ENCODE data around the gene PLEKHG5. TPM values are rescaled to one million over a fixed set of nuclear protein-coding genes. Genes with fewer than 3 reads are reported as not detected.

PLEKHG5 gene
- total RNA-seq, 1 experiment from 2014 or later = 42.8 TPM

DNA sequence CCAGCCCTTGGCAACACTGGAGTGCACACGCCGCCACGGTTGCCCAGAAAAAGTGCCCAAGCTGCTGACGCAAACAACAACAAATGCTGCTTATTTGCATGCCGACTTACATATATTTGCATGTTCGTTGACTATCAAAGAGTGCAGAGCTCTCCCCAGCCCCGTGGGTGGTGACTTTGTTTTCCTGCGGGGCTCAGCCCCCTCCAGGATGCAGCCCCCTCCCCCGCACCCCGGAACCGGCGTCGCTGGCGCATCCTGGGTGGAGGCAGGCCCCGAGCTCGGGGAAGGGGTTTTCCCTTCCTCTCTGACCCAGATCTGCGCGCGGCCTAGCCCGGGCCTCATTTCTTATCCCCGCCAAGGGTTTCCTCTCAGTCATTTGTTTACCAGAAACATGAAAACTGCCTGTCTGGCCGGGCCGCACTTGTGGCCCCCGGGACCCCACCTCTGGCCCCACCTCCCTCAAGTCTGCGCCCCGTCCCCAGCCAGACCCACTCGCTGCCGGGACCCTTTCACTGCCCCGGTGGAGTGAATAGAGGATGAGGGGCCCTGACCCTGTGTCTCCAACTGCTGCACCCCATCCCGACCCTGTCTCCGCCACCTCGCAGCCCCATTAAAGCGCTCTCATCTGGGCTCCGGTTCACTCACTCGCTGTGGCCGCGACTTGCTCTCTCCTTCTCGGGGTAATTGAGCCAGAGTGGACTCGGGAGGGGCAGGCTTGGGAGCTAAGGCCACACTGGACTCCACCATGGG, 31.0 kb downstream of the PLEKHG5 start:
- Histone ChIP-seq H3K9ac (ENCODE audit: low read length) (no peak overlapping the region), H3K9me2 (replicated peaks; ENCODE audit: low read length) (no peaks in the 10 kb centered on the region), H4K20me1 (ENCODE audit: low read length) (no peaks in the 10 kb centered on the region), H3K9me3 (ENCODE audit: low read length) (no peaks in the 10 kb centered on the region), H3K36me3 (ENCODE audit: low read depth, low read length) (peaks cover 16% of the 10 kb centered on the region), H2AFZ (ENCODE audit: low read length) (no peak overlapping the region), H3K27ac (ENCODE audit: low read length) (no peak overlapping the region), H3K4me2 (ENCODE audit: low read length) (no peak overlapping the region), H3K4me1 (ENCODE audit: insufficient read depth, low read length) (no peaks in the 10 kb centered on the region), H3F3A (ENCODE audit: low read length, unreplicated experiment) (no peaks in the 10 kb centered on the region), H3K4me3 (ENCODE audit: low read length) (no peak overlapping the region), H3K79me2 (ENCODE audit: low read length) (no peaks in the 10 kb centered on the region), H3K27me3 (ENCODE audit: low read length) (peaks cover 2% of the 10 kb centered on the region; the same call in 1 of the 2 replicates)
- BruUV-seq (replicated peaks) = no TSS peak
- TF ChIP-seq EZH2phosphoT487 (IDR thresholded peaks at IDR 0.05; ENCODE audit: borderline replicate concordance, low read length) (no peak), EZH2 (IDR thresholded peaks at IDR 0.05; ENCODE audit: low read length, unreplicated experiment) (no peak)
- TF ChIP-seq, protein P1, sequence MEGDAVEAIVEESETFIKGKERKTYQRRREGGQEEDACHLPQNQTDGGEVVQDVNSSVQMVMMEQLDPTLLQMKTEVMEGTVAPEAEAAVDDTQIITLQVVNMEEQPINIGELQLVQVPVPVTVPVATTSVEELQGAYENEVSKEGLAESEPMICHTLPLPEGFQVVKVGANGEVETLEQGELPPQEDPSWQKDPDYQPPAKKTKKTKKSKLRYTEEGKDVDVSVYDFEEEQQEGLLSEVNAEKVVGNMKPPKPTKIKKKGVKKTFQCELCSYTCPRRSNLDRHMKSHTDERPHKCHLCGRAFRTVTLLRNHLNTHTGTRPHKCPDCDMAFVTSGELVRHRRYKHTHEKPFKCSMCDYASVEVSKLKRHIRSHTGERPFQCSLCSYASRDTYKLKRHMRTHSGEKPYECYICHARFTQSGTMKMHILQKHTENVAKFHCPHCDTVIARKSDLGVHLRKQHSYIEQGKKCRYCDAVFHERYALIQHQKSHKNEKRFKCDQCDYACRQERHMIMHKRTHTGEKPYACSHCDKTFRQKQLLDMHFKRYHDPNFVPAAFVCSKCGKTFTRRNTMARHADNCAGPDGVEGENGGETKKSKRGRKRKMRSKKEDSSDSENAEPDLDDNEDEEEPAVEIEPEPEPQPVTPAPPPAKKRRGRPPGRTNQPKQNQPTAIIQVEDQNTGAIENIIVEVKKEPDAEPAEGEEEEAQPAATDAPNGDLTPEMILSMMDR (conservative IDR thresholded peaks at IDR 0.05; ENCODE audit: low read depth, low read length) = no peak
- ChIA-PET POLR2A (ENCODE audit: unreplicated experiment) (no interaction called here), CTCF (no interaction called here)
- intact Hi-C loops (cut with micrococcal nuclease) = no loop called here
- DNase-seq (no peak), ATAC-seq (no peak)

DNA sequence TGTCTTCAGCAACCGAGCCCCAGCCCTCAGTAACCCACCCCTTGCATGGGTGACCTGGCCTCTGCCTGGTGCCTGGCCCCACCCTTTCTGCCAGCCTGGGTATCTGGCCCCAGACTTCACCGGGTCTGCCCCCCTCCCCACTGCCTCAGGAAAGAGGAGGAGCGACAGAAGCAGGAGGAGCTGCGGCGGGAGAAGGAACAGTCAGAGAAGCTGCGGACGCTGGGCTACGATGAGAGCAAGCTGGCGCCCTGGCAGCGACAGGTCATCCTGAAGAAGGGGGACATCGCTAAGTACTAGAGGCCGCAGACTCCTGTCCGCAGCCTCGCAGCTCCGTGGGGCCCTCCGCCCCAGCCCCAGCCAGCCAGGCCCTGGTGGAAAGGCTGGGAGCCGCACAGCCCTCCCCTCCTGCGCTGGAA, 31.6 kb downstream of the PLEKHG5 start:
- POLR2A ChIA-PET (ENCODE audit: unreplicated experiment) = no interaction called here
- peaks cover 16% of the 10 kb centered on the region for H3K36me3 ChIP-seq (ENCODE audit: low read depth, low read length)
- no peaks in the 10 kb centered on the region for H4K20me1 ChIP-seq (ENCODE audit: low read length)
- no peaks in the 10 kb centered on the region for H3K4me1 ChIP-seq (ENCODE audit: insufficient read depth, low read length)
- no peaks in the 10 kb centered on the region for H3K9me3 ChIP-seq (ENCODE audit: low read length)
- TF ChIP-seq EZH2phosphoT487 (IDR thresholded peaks at IDR 0.05; ENCODE audit: borderline replicate concordance, low read length) (no peak), EZH2 (IDR thresholded peaks at IDR 0.05; ENCODE audit: low read length, unreplicated experiment) (no peak)
- TF ChIP-seq, protein P1 (conservative IDR thresholded peaks at IDR 0.05; ENCODE audit: low read depth, low read length) = no peak
- H3K4me2 ChIP-seq (ENCODE audit: low read length) = no peak overlapping the region
- H3K9ac ChIP-seq (ENCODE audit: low read length) = no peak overlapping the region
- ATAC-seq = no peak
- no peaks in the 10 kb centered on the region for H3F3A ChIP-seq (ENCODE audit: low read length, unreplicated experiment)
- DNase-seq = no peak
- intact Hi-C loops (cut with micrococcal nuclease) = no loop called here
- BruUV-seq (replicated peaks) = no TSS peak
- no peaks in the 10 kb centered on the region for H3K79me2 ChIP-seq (ENCODE audit: low read length)
- H3K4me3 ChIP-seq (ENCODE audit: low read length) = no peak overlapping the region
- no peak overlapping the region for H2AFZ ChIP-seq (ENCODE audit: low read length)
- no peak overlapping the region for H3K27ac ChIP-seq (ENCODE audit: low read length)
- H3K27me3 ChIP-seq (ENCODE audit: low read length) = peaks cover 5% of the 10 kb centered on the region; the same call in 1 of the 2 replicates
- H3K9me2 ChIP-seq (replicated peaks; ENCODE audit: low read length) = no peaks in the 10 kb centered on the region
- CTCF ChIA-PET = interaction anchor here (0.6 kb wide), 1 partner anchor 138 kb away, joined by 5 read pairs; no protein-coding TSS in a partner anchor

DNA sequence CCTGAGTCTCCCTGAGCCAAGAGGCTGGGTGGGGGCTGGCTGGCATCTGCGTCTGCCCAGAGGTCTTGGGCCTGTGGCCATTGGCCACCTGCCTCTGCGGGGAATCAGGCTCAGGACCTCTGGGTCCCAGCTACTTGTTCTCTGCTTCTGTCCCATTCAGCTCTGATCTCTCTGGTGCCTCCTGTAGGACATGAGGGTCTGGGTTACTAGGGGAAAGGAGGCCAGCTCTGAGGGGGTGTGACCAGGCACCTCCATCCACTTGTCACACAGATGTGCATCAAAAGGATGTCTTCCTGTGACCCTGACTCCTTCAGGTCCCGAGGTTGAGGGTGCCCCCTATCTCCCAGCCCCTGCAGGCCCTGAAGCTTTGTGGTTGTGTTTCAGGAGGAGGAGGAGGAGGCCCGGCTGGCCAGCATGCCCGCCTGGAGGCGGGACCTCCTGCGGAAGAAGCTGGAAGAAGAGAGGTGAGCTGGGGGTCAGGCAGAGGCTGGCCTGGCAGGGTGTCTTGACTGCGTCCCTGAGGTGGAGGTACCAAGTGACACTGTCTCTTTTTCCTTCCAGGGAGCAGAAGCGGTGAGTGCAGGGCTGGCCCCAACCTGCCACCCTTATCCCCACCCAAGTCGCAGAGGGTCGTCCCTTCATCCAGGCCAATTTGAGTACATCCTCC, 34.5 kb downstream of the PLEKHG5 start:
- 0 out of 2 replicates have a peak, but pooled peaks have one; percentile 8 for ATAC-seq
- ChIA-PET CTCF (no interaction called here), POLR2A (ENCODE audit: unreplicated experiment) (no interaction called here)
- H3K79me2 ChIP-seq (ENCODE audit: low read length) = no peaks in the 10 kb centered on the region
- H3K9me2 ChIP-seq (replicated peaks; ENCODE audit: low read length) = no peaks in the 10 kb centered on the region
- H3K27ac ChIP-seq (ENCODE audit: low read length) = no peak overlapping the region
- no peaks in the 10 kb centered on the region for H3K4me1 ChIP-seq (ENCODE audit: insufficient read depth, low read length)
- H3K27me3 ChIP-seq (ENCODE audit: low read length) = peaks cover 15% of the 10 kb centered on the region
- TF ChIP-seq, protein P1 (conservative IDR thresholded peaks at IDR 0.05; ENCODE audit: low read depth, low read length) = 0 out of 2 replicates have a peak, but pooled peaks have one; percentile 10
- TF ChIP-seq EZH2phosphoT487 (IDR thresholded peaks at IDR 0.05; ENCODE audit: borderline replicate concordance, low read length) = no peak
- no peak for DNase-seq
- H3K4me2 ChIP-seq (ENCODE audit: low read length) = no peak overlapping the region
- no peaks in the 10 kb centered on the region for H3F3A ChIP-seq (ENCODE audit: low read length, unreplicated experiment)
- H3K9ac ChIP-seq (ENCODE audit: low read length) = no peak overlapping the region
- H3K36me3 ChIP-seq (ENCODE audit: low read depth, low read length) = peaks cover 5% of the 10 kb centered on the region; the same call in 1 of the 2 replicates
- intact Hi-C loops (cut with micrococcal nuclease) = no loop called here
- no peak overlapping the region for H3K4me3 ChIP-seq (ENCODE audit: low read length)
- no peaks in the 10 kb centered on the region for H3K9me3 ChIP-seq (ENCODE audit: low read length)
- BruUV-seq (replicated peaks) = no TSS peak
- no peak overlapping the region for H2AFZ ChIP-seq (ENCODE audit: low read length)
- no peaks in the 10 kb centered on the region for H4K20me1 ChIP-seq (ENCODE audit: low read length)

Data from PC-3 (cell line).